MM.1S (cell line): Measurements from ENCODE around the gene TNFRSF1A.

Source experiments
- CTCF ChIP-seq: fragments of 300-600 bp; sonication (generic); IDR thresholded peaks from 2 replicates; pipeline ENCODE4 v1.5.1; 2016; ENCODE audit warnings: antibody characterized with exemption, low read length, mixed read lengths
- EZH2 ChIP-seq: fragments of 300-600 bp; sonication (generic); optimal IDR thresholded peaks from 2 replicates; pipeline ENCODE3; 2017; ENCODE audit warnings: low read depth, mild to moderate bottlenecking, antibody characterized with exemption, low read length, mixed read lengths
- EZH2phosphoT487 ChIP-seq: fragments of 300-600 bp; sonication (generic); IDR thresholded peaks from 2 replicates; pipeline ENCODE4 v1.6.1; 2018; ENCODE audit warnings: antibody characterized with exemption, low read length

- no peak for TF ChIP-seq EZH2phosphoT487
- peak; percentile 87 for TF ChIP-seq CTCF
- no peak for TF ChIP-seq EZH2
Measured at GRCh38 chr12:6335451-6336078, 6.3 kb downstream of the TNFRSF1A start.
